ENCODE results near the gene CRABP2. TPM values are rescaled to one million over a fixed set of nuclear protein-coding genes. Genes with fewer than 3 reads are reported as not detected.
A peak's percentile ranks its signal among the peaks of the same experiment; 100 is the strongest.

CRABP2 gene
- total RNA-seq, 6 donors from 2014 or later, result 0.76 to 8.1 (median 3.9) TPM; not detected in 1

- no peak overlapping the region for H3K27ac ChIP-seq
Measured at GRCh38 chr1:156698995-156699394, 6.4 kb downstream of the CRABP2 start.

DNA sequence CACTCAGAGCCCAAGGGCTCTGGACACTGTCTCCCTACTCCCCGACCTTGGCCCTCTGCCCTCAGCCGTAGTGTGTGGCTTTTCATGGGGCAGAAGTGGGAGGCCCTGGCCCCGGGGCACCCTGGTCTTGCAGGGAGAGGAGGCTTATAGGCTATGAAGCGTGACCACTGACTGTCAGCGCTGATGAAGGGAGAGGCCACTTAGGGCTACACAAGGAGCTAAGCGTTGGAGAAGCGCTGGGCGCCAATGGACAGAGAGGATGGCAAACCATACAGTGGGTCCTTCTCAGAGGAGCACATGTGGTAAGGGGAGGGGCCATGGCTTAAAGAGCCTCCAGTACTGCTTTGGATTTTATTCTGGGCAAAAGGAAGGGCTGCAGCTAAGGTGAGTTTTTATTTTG lies 7.9 kb downstream of the CRABP2 start:
- Histone ChIP-seq H3K4me3 (no peak overlapping the region), H3K36me3 (no peaks in the 10 kb centered on the region), H3K27ac (no peak overlapping the region), H3K27me3 (peaks cover 0 to 5% (median 2%) of the 10 kb centered on the region in 4 donors), H3K9me3 (no peaks in the 10 kb centered on the region), H3K4me1 (peaks cover 6 to 8% (median 7%) of the 10 kb centered on the region in 4 donors)
- 82 to 91% methylated on average over 8 of the region's 8 CpGs for WGBS, 2 donors
- ATAC-seq (ENCODE audit: low FRiP score in 2 of 2), result no peak
- no peak for DNase-seq
- no peak for TF ChIP-seq POLR2AphosphoS5 (IDR thresholded peaks at IDR 0.05)
- TF ChIP-seq POLR2A (IDR thresholded peaks at IDR 0.05), result no peak
- TF ChIP-seq CTCF (IDR thresholded peaks at IDR 0.05), result no peak
- no peak for TF ChIP-seq EP300 (IDR thresholded peaks at IDR 0.05)

More at GRCh38 chr1:156698995-156699394, 6.4 kb downstream of the CRABP2 start:
- DNase-seq, result no peak
- no peak for ATAC-seq (ENCODE audit: low FRiP score in 2 of 2)
- Histone ChIP-seq H3K4me3 (no peak overlapping the region), H3K9me3 (no peaks in the 10 kb centered on the region), H3K27me3 (peaks cover 0 to 10% (median under 1%) of the 10 kb centered on the region in 4 donors), H3K36me3 (no peaks in the 10 kb centered on the region), H3K4me1 (no peaks in the 10 kb centered on the region)
- WGBS, 2 donors, result 33 to 70% methylated on average over 1 of the region's 1 CpG
- TF ChIP-seq CTCF (IDR thresholded peaks at IDR 0.05) (no peak), POLR2AphosphoS5 (IDR thresholded peaks at IDR 0.05) (no peak)

DNA sequence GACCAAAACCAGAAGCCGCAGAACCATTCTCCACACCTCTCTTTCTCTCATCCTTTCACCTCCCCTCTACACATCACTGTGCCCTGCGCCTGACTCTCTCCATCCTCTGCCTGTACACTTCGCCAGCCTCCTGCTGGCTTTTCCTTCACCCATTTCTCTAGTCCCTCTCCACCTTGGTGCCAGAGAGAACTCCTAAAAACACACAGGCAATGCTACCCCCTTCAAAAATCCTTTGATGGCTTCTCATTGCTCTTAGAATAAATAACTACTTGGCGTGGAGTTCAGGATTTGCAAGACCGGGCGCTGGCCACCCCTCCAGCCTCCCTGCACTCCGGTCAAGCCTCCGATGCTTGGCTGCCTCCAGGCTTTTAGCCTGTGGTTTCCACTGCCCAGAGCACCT lies 8.6 kb downstream of the CRABP2 start:
- WGBS, 2 donors, result 91 to 95% methylated on average over 8 of the region's 8 CpGs
- no peak overlapping the region for H3K27ac ChIP-seq

DNA sequence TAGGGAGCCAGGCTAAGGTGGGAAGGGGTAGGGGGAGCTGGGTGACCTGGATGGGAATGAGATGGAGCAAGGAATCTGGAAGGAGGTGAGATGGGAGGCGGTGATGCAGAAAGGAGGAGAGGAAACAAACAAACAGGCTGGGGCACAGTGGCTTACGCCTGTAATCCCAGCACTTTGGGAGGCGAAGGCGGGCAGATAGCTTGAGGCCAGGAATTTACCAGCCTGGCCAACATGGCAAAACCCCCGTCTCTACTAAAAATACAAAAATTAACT lies 10.8 kb downstream of the CRABP2 start:
- TF ChIP-seq EP300 (IDR thresholded peaks at IDR 0.05) (no peak), CTCF (IDR thresholded peaks at IDR 0.05) (no peak)
- ATAC-seq (ENCODE audit: low FRiP score in 2 of 2), result no peak
- H3K36me3 ChIP-seq, result no peaks in the 10 kb centered on the region
- H3K27me3 ChIP-seq, result peaks cover 0 to 16% (median 7%) of the 10 kb centered on the region in 4 donors
- H3K4me3 ChIP-seq, result no peak overlapping the region
- H3K4me1 ChIP-seq, result peaks cover 18 to 25% (median 19%) of the 10 kb centered on the region in 4 donors
- DNase-seq, result no peak
- no peak overlapping the region for H3K27ac ChIP-seq
- WGBS, 2 donors, result 93 to 95% methylated on average over 5 of the region's 5 CpGs
- H3K9me3 ChIP-seq, result no peaks in the 10 kb centered on the region

More for the DNA sequence above, 8.6 kb downstream of the CRABP2 start:
- Histone ChIP-seq H3K36me3 (no peaks in the 10 kb centered on the region), H3K4me1 (peaks cover 13 to 15% (median 14%) of the 10 kb centered on the region in 4 donors), H3K9me3 (no peaks in the 10 kb centered on the region), H3K4me3 (no peak overlapping the region), H3K27me3 (peaks cover 0 to 5% (median 2%) of the 10 kb centered on the region in 4 donors)
- DNase-seq (no peak), ATAC-seq (ENCODE audit: low FRiP score in 2 of 2) (no peak)
- TF ChIP-seq CTCF (IDR thresholded peaks at IDR 0.05) (no peak), POLR2AphosphoS5 (IDR thresholded peaks at IDR 0.05) (no peak), POLR2A (IDR thresholded peaks at IDR 0.05) (no peak), EP300 (IDR thresholded peaks at IDR 0.05) (no peak)

- WGBS, 2 donors, result 64 to 70% methylated on average over 12 of the region's 12 CpGs
- no peak overlapping the region for H3K27ac ChIP-seq
- no peak overlapping the region for H3K4me3 ChIP-seq
- ATAC-seq (ENCODE audit: low FRiP score in 2 of 2) (no peak), DNase-seq (no peak)
- peaks cover 18 to 30% (median 23%) of the 10 kb centered on the region in 4 donors for H3K4me1 ChIP-seq
- H3K36me3 ChIP-seq, result no peaks in the 10 kb centered on the region
- H3K27me3 ChIP-seq, result peaks cover 0 to 16% (median 7%) of the 10 kb centered on the region in 4 donors
- H3K9me3 ChIP-seq, result no peaks in the 10 kb centered on the region
- no peak for TF ChIP-seq POLR2AphosphoS5 (IDR thresholded peaks at IDR 0.05)
- TF ChIP-seq CTCF (IDR thresholded peaks at IDR 0.05), result peak in 1 of 6 experiments; percentile 11
Measured at GRCh38 chr1:156693848-156694689, 11.3 kb downstream of the CRABP2 start.

Data from upper lobe of left lung (tissue), 6 donors.